ENCODE data around the gene SUFU. TPM values are rescaled to one million over a fixed set of nuclear protein-coding genes. Genes with fewer than 3 reads are reported as not detected.

The SUFU gene
- total and polyA plus RNA-seq, 7 donors = 1.2 to 10.5 (median 6.6) TPM

- Histone ChIP-seq H3K27ac (no peak overlapping the region), H3K27me3 (no peaks in the 10 kb centered on the region), H3K4me3 (no peak overlapping the region), H3K4me1 (peaks cover 0 to 14% (median 9%) of the 10 kb centered on the region in 4 donors), H3K9me3 (no peaks in the 10 kb centered on the region), H3K36me3 (no peaks in the 10 kb centered on the region)
- TF ChIP-seq POLR2AphosphoS5 (IDR thresholded peaks at IDR 0.05) (no peak), CTCF (IDR thresholded peaks at IDR 0.05) (no peak), EP300 (IDR thresholded peaks at IDR 0.05) (no peak), POLR2A (IDR thresholded peaks at IDR 0.05) (no peak)
- no peak for DNase-seq
- intact Hi-C loops (cut with DNase I) = no loop called here
- WGBS, 2 donors = 78 to 84% methylated on average over 8 of the region's 8 CpGs
Measured at GRCh38 chr10:102542800-102543418, 39.1 kb downstream of the SUFU start.

- no peaks in the 10 kb centered on the region for H3K27me3 ChIP-seq
- intact Hi-C loops (cut with DNase I) = no loop called here
- no peak overlapping the region for H3K27ac ChIP-seq
- H3K4me1 ChIP-seq = peaks cover 0 to 14% (median 9%) of the 10 kb centered on the region in 4 donors
- TF ChIP-seq CTCF (IDR thresholded peaks at IDR 0.05) = no peak
- TF ChIP-seq EP300 (IDR thresholded peaks at IDR 0.05) = no peak
- H3K36me3 ChIP-seq = peaks cover 0 to 7% (median 0%) of the 10 kb centered on the region in 4 donors
- 89 to 90% methylated on average over 7 of the region's 7 CpGs for WGBS, 2 donors
- no peak overlapping the region for H3K4me3 ChIP-seq
- no peak for DNase-seq
- no peaks in the 10 kb centered on the region for H3K9me3 ChIP-seq
Measured at GRCh38 chr10:102545265-102545871, 41.6 kb downstream of the SUFU start.

- Histone ChIP-seq H3K4me1 (peaks cover 0 to 14% (median 9%) of the 10 kb centered on the region in 4 donors), H3K4me3 (no peak overlapping the region), H3K27ac (no peak overlapping the region), H3K9me3 (no peaks in the 10 kb centered on the region), H3K27me3 (no peaks in the 10 kb centered on the region), H3K36me3 (peaks cover 0 to 14% (median under 1%) of the 10 kb centered on the region in 4 donors)
- WGBS, 2 donors = 57 to 69% methylated on average over 2 of the region's 2 CpGs
- no peak for DNase-seq
- TF ChIP-seq EP300 (IDR thresholded peaks at IDR 0.05) = no peak
- TF ChIP-seq POLR2A (IDR thresholded peaks at IDR 0.05) = no peak
- TF ChIP-seq CTCF (IDR thresholded peaks at IDR 0.05) = no peak
- no peak for TF ChIP-seq POLR2AphosphoS5 (IDR thresholded peaks at IDR 0.05)
- intact Hi-C loops (cut with DNase I) = no loop called here
Measured at GRCh38 chr10:102545997-102546396, 42.2 kb downstream of the SUFU start.

GRCh38 chr10:102546606-102547320 is 43.0 kb downstream of the SUFU start:
- H3K4me1 ChIP-seq = peaks cover 0 to 14% (median 9%) of the 10 kb centered on the region in 4 donors
- H3K4me3 ChIP-seq = no peak overlapping the region
- no peaks in the 10 kb centered on the region for H3K27me3 ChIP-seq
- 76 to 86% methylated on average over 12 of the region's 12 CpGs for WGBS, 2 donors
- TF ChIP-seq EP300 (IDR thresholded peaks at IDR 0.05) (no peak), POLR2A (IDR thresholded peaks at IDR 0.05) (no peak), POLR2AphosphoS5 (IDR thresholded peaks at IDR 0.05) (no peak), CTCF (IDR thresholded peaks at IDR 0.05) (no peak)
- peaks cover 0 to 18% (median 2%) of the 10 kb centered on the region in 4 donors for H3K36me3 ChIP-seq
- no peaks in the 10 kb centered on the region for H3K9me3 ChIP-seq
- H3K27ac ChIP-seq = no peak overlapping the region
- intact Hi-C loops (cut with DNase I) = no loop called here
- DNase-seq = no peak

Measured in sigmoid colon (tissue), 7 donors.